NB4 (cell line): ENCODE results near the gene JAZF1.

Source experiments
- MYC ChIP-seq: IDR thresholded peaks from 2 replicates; pipeline ENCODE4 v1.6.1; 2011; ENCODE audit warnings: low read depth, low read length
- POLR2A ChIP-seq: IDR thresholded peaks from 2 replicates; pipeline ENCODE4 v1.6.1; 2011; ENCODE audit warnings: mild to moderate bottlenecking; ENCODE audit not compliant: insufficient read length; ENCODE audit errors: extremely low read depth
- TF ChIP-seq, protein P1 (sequence below): IDR thresholded peaks from one replicate; pipeline ENCODE4 v1.5.1; 2012; ENCODE audit warnings: low read depth, low read length
- TF ChIP-seq, protein P2 (sequence below): IDR thresholded peaks from 2 replicates; pipeline ENCODE4 v1.6.1; 2011; ENCODE audit warnings: low read depth, low read length

- TF ChIP-seq, protein P1, sequence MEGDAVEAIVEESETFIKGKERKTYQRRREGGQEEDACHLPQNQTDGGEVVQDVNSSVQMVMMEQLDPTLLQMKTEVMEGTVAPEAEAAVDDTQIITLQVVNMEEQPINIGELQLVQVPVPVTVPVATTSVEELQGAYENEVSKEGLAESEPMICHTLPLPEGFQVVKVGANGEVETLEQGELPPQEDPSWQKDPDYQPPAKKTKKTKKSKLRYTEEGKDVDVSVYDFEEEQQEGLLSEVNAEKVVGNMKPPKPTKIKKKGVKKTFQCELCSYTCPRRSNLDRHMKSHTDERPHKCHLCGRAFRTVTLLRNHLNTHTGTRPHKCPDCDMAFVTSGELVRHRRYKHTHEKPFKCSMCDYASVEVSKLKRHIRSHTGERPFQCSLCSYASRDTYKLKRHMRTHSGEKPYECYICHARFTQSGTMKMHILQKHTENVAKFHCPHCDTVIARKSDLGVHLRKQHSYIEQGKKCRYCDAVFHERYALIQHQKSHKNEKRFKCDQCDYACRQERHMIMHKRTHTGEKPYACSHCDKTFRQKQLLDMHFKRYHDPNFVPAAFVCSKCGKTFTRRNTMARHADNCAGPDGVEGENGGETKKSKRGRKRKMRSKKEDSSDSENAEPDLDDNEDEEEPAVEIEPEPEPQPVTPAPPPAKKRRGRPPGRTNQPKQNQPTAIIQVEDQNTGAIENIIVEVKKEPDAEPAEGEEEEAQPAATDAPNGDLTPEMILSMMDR: no peak
- TF ChIP-seq POLR2A: no peak
- TF ChIP-seq, protein P2, sequence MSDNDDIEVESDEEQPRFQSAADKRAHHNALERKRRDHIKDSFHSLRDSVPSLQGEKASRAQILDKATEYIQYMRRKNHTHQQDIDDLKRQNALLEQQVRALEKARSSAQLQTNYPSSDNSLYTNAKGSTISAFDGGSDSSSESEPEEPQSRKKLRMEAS: no peak
- TF ChIP-seq MYC: no peak
Observed at GRCh38 chr7:28155019-28155660, 25.5 kb downstream of the JAZF1 start.
